ENCODE measurements around the gene STAT5B. TPM values are rescaled to one million over a fixed set of nuclear protein-coding genes. Genes with fewer than 3 reads are reported as not detected.
A peak's percentile ranks its signal among the peaks of the same experiment; 100 is the strongest.
"Not testable (repeated sequence)": the region's sequence is repeated elsewhere in the genome, so short reads cannot be mapped to it uniquely, and the experiment has no call there.

The STAT5B gene
- total RNA-seq, 1 donor from 2014 or later = 64.0 TPM

- DNase-seq (ENCODE audit: low spot score) = no peak
These were observed 42.2 kb downstream of the STAT5B start for GRCh38 chr17:42233994-42234393.

- no peak for DNase-seq (ENCODE audit: low spot score)
These were observed 43.0 kb downstream of the STAT5B start for GRCh38 chr17:42233156-42233555.

- no peak for DNase-seq (ENCODE audit: low spot score)
These were observed 46.0 kb downstream of the STAT5B start for GRCh38 chr17:42230225-42230624.

GRCh38 chr17:42227849-42228700 lies 48.1 kb downstream of the STAT5B start:
- DNase-seq (ENCODE audit: low spot score) = no peak

GRCh38 chr17:42225646-42226045 lies 50.5 kb downstream of the STAT5B start:
- no peak for DNase-seq (ENCODE audit: low spot score)

- DNase-seq (ENCODE audit: low spot score) = no peak
These were observed 51.5 kb downstream of the STAT5B start for GRCh38 chr17:42224651-42225050.

- no peak for DNase-seq (ENCODE audit: low spot score)
These were observed 54.1 kb downstream of the STAT5B start for GRCh38 chr17:42221886-42222745.

GRCh38 chr17:42219280-42219679 lies 56.9 kb downstream of the STAT5B start:
- not testable (repeated sequence) for DNase-seq (ENCODE audit: low spot score)

GRCh38 chr17:42214156-42214555 lies 62.0 kb downstream of the STAT5B start:
- DNase-seq (ENCODE audit: low spot score) = no peak

- no peak for DNase-seq (ENCODE audit: low spot score)
These were observed 63.8 kb downstream of the STAT5B start for GRCh38 chr17:42212382-42212781.

GRCh38 chr17:42211921-42212341 lies 64.3 kb downstream of the STAT5B start:
- peak; percentile 65 for DNase-seq (ENCODE audit: low spot score)

- DNase-seq (ENCODE audit: low spot score) = no peak
These were observed 66.1 kb downstream of the STAT5B start for GRCh38 chr17:42210046-42210445.

GRCh38 chr17:42206153-42206612 lies 70.0 kb downstream of the STAT5B start:
- not testable (repeated sequence) for DNase-seq (ENCODE audit: low spot score)

GRCh38 chr17:42203354-42203753 lies 72.8 kb downstream of the STAT5B start:
- DNase-seq (ENCODE audit: low spot score) = no peak

GRCh38 chr17:42202696-42203095 lies 73.5 kb downstream of the STAT5B start:
- DNase-seq (ENCODE audit: low spot score) = no peak

GRCh38 chr17:42202159-42202558 lies 74.0 kb downstream of the STAT5B start:
- no peak for DNase-seq (ENCODE audit: low spot score)

- no peak for DNase-seq (ENCODE audit: low spot score)
These were observed 74.8 kb downstream of the STAT5B start for GRCh38 chr17:42201458-42201772.

GRCh38 chr17:42200706-42201457 lies 75.3 kb downstream of the STAT5B start:
- no peak for DNase-seq (ENCODE audit: low spot score)

GRCh38 chr17:42199416-42200011 lies 76.7 kb downstream of the STAT5B start:
- DNase-seq (ENCODE audit: low spot score) = no peak

GRCh38 chr17:42198897-42199296 lies 77.3 kb downstream of the STAT5B start:
- no peak for DNase-seq (ENCODE audit: low spot score)

- DNase-seq (ENCODE audit: low spot score) = no peak
These were observed 78.5 kb downstream of the STAT5B start for GRCh38 chr17:42197564-42198156.
